WERI-Rb-1 (cell line): ENCODE data around the gene GATA2.

Experiments used
- DNase-seq: peaks from one replicate; pipeline ENCODE4 v3.0.0-alpha.2; 2020
- H3K27ac ChIP-seq: fragments of 250-450 bp; sonication (Bioruptor Pico); 2 replicates; pipeline ENCODE4 v1.5.1; 2020; ENCODE audit warnings: mild to moderate bottlenecking, moderate library complexity
- H3K27me3 ChIP-seq: fragments of 250-450 bp; sonication (Bioruptor Pico); 2 replicates; pipeline ENCODE4 v1.5.1; 2021; ENCODE audit warnings: mild to moderate bottlenecking, low read depth, moderate library complexity; ENCODE audit not compliant: insufficient read depth, severe bottlenecking
- H3K36me3 ChIP-seq: fragments of 250-450 bp; sonication (Bioruptor Pico); 2 replicates; pipeline ENCODE4 v1.5.1; 2020; ENCODE audit warnings: mild to moderate bottlenecking, moderate library complexity
- H3K4me3 ChIP-seq: 2 replicates; pipeline ENCODE4 v1.5.1; 2011; ENCODE audit warnings: low read depth, mild to moderate bottlenecking, control low read depth, low read length
- H3K9me3 ChIP-seq: fragments of 250-450 bp; sonication (Bioruptor Pico); 2 replicates; pipeline ENCODE4 v1.5.1; 2021; ENCODE audit warnings: mild to moderate bottlenecking, moderate library complexity; ENCODE audit not compliant: severe bottlenecking
- TF ChIP-seq, protein P1 (sequence below): IDR thresholded peaks from 2 replicates; pipeline ENCODE4 v1.5.1; 2011; ENCODE audit warnings: low read depth, mild to moderate bottlenecking, control low read depth, inconsistent platforms, low read length

Gene GATA2

GRCh38 chr3:128435058-128435457 is 57.9 kb downstream of the GATA2 start:
- TF ChIP-seq, protein P1, sequence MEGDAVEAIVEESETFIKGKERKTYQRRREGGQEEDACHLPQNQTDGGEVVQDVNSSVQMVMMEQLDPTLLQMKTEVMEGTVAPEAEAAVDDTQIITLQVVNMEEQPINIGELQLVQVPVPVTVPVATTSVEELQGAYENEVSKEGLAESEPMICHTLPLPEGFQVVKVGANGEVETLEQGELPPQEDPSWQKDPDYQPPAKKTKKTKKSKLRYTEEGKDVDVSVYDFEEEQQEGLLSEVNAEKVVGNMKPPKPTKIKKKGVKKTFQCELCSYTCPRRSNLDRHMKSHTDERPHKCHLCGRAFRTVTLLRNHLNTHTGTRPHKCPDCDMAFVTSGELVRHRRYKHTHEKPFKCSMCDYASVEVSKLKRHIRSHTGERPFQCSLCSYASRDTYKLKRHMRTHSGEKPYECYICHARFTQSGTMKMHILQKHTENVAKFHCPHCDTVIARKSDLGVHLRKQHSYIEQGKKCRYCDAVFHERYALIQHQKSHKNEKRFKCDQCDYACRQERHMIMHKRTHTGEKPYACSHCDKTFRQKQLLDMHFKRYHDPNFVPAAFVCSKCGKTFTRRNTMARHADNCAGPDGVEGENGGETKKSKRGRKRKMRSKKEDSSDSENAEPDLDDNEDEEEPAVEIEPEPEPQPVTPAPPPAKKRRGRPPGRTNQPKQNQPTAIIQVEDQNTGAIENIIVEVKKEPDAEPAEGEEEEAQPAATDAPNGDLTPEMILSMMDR: no peak
- H3K36me3 ChIP-seq: no peaks in the 10 kb centered on the region
- no peak overlapping the region for H3K27ac ChIP-seq
- peak; percentile 37 for DNase-seq
- no peak overlapping the region for H3K4me3 ChIP-seq
- peaks cover 34% of the 10 kb centered on the region for H3K27me3 ChIP-seq
- H3K9me3 ChIP-seq: no peaks in the 10 kb centered on the region

GRCh38 chr3:128434524-128434923 is 58.5 kb downstream of the GATA2 start:
- Histone ChIP-seq H3K4me3 (no peak overlapping the region), H3K36me3 (no peaks in the 10 kb centered on the region), H3K27me3 (peaks cover 31% of the 10 kb centered on the region), H3K27ac (no peak overlapping the region), H3K9me3 (no peaks in the 10 kb centered on the region)
- DNase-seq: no peak
- TF ChIP-seq, protein P1: no peak

DNA sequence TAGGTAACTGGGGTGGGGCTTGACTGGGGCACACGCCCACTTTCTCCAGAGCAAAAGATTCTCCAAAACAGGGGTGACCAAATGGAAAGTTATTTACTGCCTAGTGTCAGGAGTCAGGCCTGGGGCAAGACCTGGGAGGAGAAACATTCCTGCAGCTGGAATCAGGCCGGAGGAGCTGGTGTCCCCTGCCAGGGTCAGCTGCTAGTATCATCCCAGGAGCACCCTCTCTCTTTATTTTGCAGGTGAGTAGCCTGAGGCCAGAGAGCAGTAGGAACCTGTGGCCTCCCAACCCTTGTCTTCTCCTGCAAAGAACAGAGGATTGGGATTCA is 59.2 kb downstream of the GATA2 start:
- DNase-seq: no peak
- no peak overlapping the region for H3K4me3 ChIP-seq
- H3K9me3 ChIP-seq: no peaks in the 10 kb centered on the region
- no peaks in the 10 kb centered on the region for H3K36me3 ChIP-seq
- peaks cover 24% of the 10 kb centered on the region for H3K27me3 ChIP-seq
- TF ChIP-seq, protein P1: no peak
- no peak overlapping the region for H3K27ac ChIP-seq

GRCh38 chr3:128432971-128433836 is 59.8 kb downstream of the GATA2 start:
- peak; percentile 42 for DNase-seq
- Histone ChIP-seq H3K27me3 (peaks cover 24% of the 10 kb centered on the region), H3K9me3 (no peaks in the 10 kb centered on the region), H3K27ac (no peak overlapping the region), H3K4me3 (peak overlapping the region; percentile 39), H3K36me3 (no peaks in the 10 kb centered on the region)
- TF ChIP-seq, protein P1: no peak

DNA sequence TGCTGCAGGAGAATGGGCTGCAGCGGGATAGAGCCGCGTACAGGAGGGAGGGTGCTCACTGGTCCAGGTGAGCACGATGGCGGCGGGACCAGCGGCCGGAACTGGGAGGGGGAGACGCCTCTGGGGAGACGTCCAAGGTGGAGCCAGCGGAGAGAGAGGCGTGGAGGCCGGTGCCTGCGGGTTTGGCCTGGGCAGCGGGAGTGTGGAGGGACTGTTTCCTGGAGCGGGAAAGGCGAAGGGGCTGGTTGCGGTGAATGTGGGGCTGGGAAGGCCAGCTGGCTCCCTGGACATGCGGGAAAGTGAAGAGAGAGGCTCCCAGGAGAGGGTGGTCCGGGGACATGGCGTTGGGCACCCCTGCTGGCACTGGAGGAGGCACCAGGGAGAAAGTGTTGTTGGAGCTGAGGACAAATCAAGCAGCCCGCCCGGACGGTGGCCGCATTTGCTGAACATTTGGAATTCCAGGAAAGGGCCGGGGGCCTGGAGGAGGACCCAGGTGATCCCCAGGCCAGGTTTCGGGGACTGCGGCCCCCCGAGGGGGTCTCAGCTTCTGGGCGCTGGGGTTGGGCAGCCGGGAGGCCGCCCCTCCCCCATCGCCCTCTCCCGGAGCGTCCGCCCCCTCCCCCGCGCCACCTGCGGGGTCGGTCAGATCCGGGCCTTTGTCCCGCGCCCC is 60.6 kb downstream of the GATA2 start:
- TF ChIP-seq, protein P1: no peak
- no peaks in the 10 kb centered on the region for H3K36me3 ChIP-seq
- DNase-seq: no peak
- peaks cover 24% of the 10 kb centered on the region for H3K27me3 ChIP-seq
- no peaks in the 10 kb centered on the region for H3K9me3 ChIP-seq
- no peak overlapping the region for H3K27ac ChIP-seq
- H3K4me3 ChIP-seq: peak overlapping the region; percentile 39
